Measurements from ENCODE around the gene S100A6. TPM values are rescaled to one million over a fixed set of nuclear protein-coding genes. Genes with fewer than 3 reads are reported as not detected.
A peak's percentile ranks its signal among the peaks of the same experiment; 100 is the strongest.

The S100A6 gene
- total RNA-seq, 4 donors from 2014 or later = 153 to 361 (median 224) TPM

DNA sequence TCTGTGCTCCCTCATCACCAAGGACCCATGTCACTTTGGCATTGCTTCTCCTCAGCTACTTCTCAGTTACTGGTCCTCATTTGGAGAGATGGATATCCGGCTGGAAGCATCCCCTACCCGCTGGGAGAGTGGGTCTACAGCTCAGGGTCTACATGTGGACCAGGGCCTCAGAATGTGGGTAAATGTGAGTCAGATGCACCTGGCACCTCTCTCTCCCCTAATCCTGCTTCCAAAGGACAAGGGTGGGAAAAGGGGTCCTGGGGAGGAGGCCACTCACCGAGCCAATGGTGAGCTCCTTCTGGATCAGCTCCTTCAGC is 908 bp downstream of the S100A6 start:
- DNase-seq = no peak
- in situ Hi-C loops (cut with MboI; ENCODE audit: low sequenced_read_pairs in 4 of 4) (loop anchor here in 1 of 4 donors (5.0 to 25.0 kb wide), 2 partner anchors 32 to 452 kb away; partner anchors contain the start of genes JTB, RAB13, RPS27 and S100A2), intact Hi-C loops (cut with DNase I; ENCODE audit: low total_unique reads) (loop anchor here (5.0 kb wide), 1 partner anchor 82 kb away; the partner anchor contains the start of gene S100A14)
- H3K27ac ChIP-seq = peak overlapping the region; percentile 82 to 92 (median 86)
- ATAC-seq = no peak
- no peaks in the 10 kb centered on the region for H3K36me3 ChIP-seq
- H3K9me3 ChIP-seq = no peaks in the 10 kb centered on the region
- TF ChIP-seq POLR2A (IDR thresholded peaks at IDR 0.05) = no peak
- TF ChIP-seq, protein P1, sequence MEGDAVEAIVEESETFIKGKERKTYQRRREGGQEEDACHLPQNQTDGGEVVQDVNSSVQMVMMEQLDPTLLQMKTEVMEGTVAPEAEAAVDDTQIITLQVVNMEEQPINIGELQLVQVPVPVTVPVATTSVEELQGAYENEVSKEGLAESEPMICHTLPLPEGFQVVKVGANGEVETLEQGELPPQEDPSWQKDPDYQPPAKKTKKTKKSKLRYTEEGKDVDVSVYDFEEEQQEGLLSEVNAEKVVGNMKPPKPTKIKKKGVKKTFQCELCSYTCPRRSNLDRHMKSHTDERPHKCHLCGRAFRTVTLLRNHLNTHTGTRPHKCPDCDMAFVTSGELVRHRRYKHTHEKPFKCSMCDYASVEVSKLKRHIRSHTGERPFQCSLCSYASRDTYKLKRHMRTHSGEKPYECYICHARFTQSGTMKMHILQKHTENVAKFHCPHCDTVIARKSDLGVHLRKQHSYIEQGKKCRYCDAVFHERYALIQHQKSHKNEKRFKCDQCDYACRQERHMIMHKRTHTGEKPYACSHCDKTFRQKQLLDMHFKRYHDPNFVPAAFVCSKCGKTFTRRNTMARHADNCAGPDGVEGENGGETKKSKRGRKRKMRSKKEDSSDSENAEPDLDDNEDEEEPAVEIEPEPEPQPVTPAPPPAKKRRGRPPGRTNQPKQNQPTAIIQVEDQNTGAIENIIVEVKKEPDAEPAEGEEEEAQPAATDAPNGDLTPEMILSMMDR (IDR thresholded peaks at IDR 0.05 in 4 of 5, conservative IDR thresholded peaks at IDR 0.05 in 1 of 5) = no peak
- peaks cover 10 to 28% of the 10 kb centered on the region in 2 donors for H3K4me1 ChIP-seq
- no peaks in the 10 kb centered on the region for H3K27me3 ChIP-seq
- H3K4me3 ChIP-seq = peak overlapping the region; percentile 54 to 70 (median 65)

DNA sequence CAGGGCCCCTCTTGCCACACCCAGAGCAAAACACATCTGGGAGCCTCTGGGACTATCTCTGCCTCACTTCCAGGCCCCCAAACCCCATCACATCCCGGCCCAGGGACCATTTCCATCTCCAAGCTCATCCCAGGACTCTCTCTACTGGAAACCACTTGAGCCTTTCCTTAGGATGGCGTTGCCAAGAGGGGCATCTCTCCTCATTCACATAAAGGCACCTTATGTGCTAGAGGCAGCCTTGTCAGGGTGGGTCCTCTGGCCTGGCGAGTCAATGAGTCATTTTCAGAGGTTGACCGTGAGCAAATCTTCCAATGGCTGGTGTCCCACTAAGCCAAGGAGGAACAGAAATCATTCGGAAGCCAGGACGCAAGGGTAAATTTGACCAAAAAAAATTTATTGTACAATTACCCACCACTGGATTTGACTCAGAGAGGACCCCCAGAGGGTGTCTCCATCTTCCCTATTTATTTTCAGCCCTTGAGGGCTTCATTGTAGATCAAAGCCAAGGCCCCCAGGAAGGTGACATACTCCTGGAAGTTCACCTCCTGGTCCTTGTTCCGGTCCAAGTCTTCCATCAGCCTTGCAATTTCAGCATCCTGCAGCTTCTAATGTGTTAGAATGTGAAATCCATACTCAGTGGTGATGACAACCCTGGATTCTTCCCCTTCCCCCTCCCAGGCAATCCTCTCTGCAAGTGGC is 1.4 kb downstream of the S100A6 start:
- Histone ChIP-seq H3K36me3 (no peaks in the 10 kb centered on the region), H3K4me3 (peak overlapping the region; percentile 54 to 70 (median 65)), H3K27ac (peak overlapping the region; percentile 82 to 92 (median 86)), H3K27me3 (no peaks in the 10 kb centered on the region), H3K4me1 (peaks cover 10 to 28% of the 10 kb centered on the region in 2 donors), H3K9me3 (no peaks in the 10 kb centered on the region)
- in situ Hi-C loops (cut with MboI; ENCODE audit: low sequenced_read_pairs in 4 of 4) = loop anchor here in 1 of 4 donors (5.0 to 25.0 kb wide), 2 partner anchors 33 to 453 kb away; partner anchors contain the start of genes JTB, RAB13, RPS27 and S100A2
- DNase-seq = peak in 1 of 2 donors; percentile 38
- intact Hi-C loops (cut with DNase I; ENCODE audit: low total_unique reads) = loop anchor here (5.0 kb wide), 1 partner anchor 83 kb away; the partner anchor contains the start of gene S100A14
- TF ChIP-seq POLR2A (IDR thresholded peaks at IDR 0.05) = no peak
- TF ChIP-seq, protein P1 (IDR thresholded peaks at IDR 0.05 in 4 of 5, conservative IDR thresholded peaks at IDR 0.05 in 1 of 5) = no peak
- ATAC-seq = peak in 1 of 2 donors; percentile 9

DNA sequence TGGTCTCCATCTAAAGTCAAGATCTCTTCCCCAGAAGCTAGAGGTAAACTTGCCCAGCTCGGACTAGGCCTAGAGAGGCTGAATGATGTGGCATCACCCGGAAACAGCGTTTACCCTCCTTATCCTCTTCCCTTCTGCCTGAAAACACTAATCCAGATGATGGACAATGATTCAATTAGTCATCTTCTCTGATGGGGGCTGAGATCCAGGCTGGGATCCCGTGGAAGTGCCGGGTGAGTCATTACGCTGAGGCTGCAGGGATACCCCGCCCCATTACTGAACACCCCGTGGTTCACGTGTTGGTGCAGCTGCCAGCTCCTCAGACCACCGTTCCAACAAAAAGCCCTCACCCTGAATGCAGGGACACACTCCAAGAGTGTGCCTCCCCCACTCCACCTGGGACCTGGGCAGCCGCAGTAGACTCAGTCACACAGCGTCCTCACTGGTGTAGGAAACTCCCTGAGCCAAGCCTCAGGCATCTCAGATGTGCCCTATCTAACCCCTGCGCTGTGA is 2.0 kb downstream of the S100A6 start:
- Histone ChIP-seq H3K4me1 (peaks cover 10 to 28% of the 10 kb centered on the region in 2 donors), H3K27ac (peak overlapping the region; percentile 82 to 92 (median 86))

DNA sequence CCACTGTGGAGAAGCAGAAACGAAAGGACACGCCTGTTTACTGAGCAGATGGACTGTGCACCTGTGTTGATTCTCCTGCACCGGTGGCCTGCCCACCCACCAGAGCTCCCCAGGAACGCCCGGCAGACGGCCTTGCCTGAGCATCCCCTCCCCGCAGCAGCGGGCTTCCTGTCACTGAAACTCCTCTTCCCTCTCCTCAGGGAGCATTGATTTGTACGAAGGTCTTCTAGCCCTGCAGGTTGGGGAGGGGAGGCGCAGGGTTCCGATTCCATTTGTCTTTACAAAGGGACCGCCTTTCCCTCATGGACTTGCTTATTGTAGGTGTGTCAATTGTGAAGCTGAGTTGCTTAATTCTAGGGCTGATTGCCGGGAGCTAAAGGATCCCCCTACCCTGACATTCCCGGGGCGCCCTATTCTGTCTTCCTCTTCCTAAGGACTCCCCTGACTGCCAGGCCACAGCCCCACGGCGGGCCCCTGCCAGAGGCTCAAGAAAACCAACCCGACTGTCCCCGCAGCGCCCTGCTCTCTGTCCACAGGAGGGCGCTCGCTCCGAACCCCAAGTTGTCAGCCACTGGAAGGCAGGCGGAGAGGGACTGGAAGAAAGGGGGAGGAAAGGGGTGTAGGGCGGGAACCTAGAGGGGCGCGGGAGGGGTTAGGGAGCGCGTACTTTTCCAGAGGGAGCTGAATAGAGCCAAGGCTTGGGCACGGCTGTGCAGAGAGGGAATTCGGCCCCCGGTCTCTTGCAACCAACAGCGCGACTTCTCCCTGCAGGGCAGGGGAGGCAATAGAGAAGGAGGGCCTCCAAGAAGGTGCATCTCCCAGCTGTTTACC is 2.8 kb downstream of the S100A6 start:
- intact Hi-C loops (cut with DNase I; ENCODE audit: low total_unique reads) = loop anchor here (1.0 to 5.0 kb wide), 3 partner anchors 22 to 84 kb away; partner anchors contain the start of gene S100A14

More for the DNA sequence above, 2.0 kb downstream of the S100A6 start:
- DNase-seq (peak; percentile 44 to 59), ATAC-seq (peak; percentile 16 to 43)
- Histone ChIP-seq H3K4me3 (peak overlapping the region; percentile 54 to 70 (median 65)), H3K9me3 (no peaks in the 10 kb centered on the region), H3K36me3 (no peaks in the 10 kb centered on the region), H3K27me3 (no peaks in the 10 kb centered on the region)
- no peak for TF ChIP-seq POLR2A (IDR thresholded peaks at IDR 0.05)
- TF ChIP-seq, protein P1 (IDR thresholded peaks at IDR 0.05 in 4 of 5, conservative IDR thresholded peaks at IDR 0.05 in 1 of 5) = no peak
- in situ Hi-C loops (cut with MboI; ENCODE audit: low sequenced_read_pairs in 4 of 4) = loop anchor here in 1 of 4 donors (5.0 to 25.0 kb wide), 2 partner anchors 34 to 454 kb away; partner anchors contain the start of genes JTB, RAB13, RPS27 and S100A2
- intact Hi-C loops (cut with DNase I; ENCODE audit: low total_unique reads) = loop anchor here (1.0 to 5.0 kb wide), 3 partner anchors 23 to 84 kb away; partner anchors contain the start of gene S100A14

More for the DNA sequence above, 2.8 kb downstream of the S100A6 start:
- TF ChIP-seq POLR2A (IDR thresholded peaks at IDR 0.05) = no peak
- TF ChIP-seq, protein P1 (IDR thresholded peaks at IDR 0.05 in 4 of 5, conservative IDR thresholded peaks at IDR 0.05 in 1 of 5) = peak; percentile 90 to 93 (median 91)
- peaks cover 10 to 28% of the 10 kb centered on the region in 2 donors for H3K4me1 ChIP-seq
- no peaks in the 10 kb centered on the region for H3K27me3 ChIP-seq
- peak overlapping the region; percentile 82 to 92 (median 86) for H3K27ac ChIP-seq
- H3K4me3 ChIP-seq = peak overlapping the region; percentile 54 to 70 (median 65)
- in situ Hi-C loops (cut with MboI; ENCODE audit: low sequenced_read_pairs in 4 of 4) = loop anchor here in 1 of 4 donors (5.0 to 25.0 kb wide), 2 partner anchors 34 to 454 kb away; partner anchors contain the start of genes JTB, RAB13, RPS27 and S100A2
- ATAC-seq (peak; percentile 54 to 59), DNase-seq (peak; percentile 71 to 84)
- H3K9me3 ChIP-seq = no peaks in the 10 kb centered on the region
- no peaks in the 10 kb centered on the region for H3K36me3 ChIP-seq

Measured in gastrocnemius medialis (tissue), 4 donors.